Neural cell (in vitro differentiated cells): ENCODE measurements around the gene PLXDC1.

Source experiments
- EP300 ChIP-seq: fragments of 450-650 bp; conservative IDR thresholded peaks from 2 replicates; pipeline ENCODE4 v1.6.1; 2014; ENCODE audit warnings: antibody characterized with exemption, mild to moderate bottlenecking, moderate library complexity; ENCODE audit not compliant: poor library complexity, severe bottlenecking
- EZH2 ChIP-seq: fragments of 200-600, 300-800 bp; shearing (Covaris generic), sonication (generic); IDR thresholded peaks from 2 replicates; pipeline ENCODE4 v1.6.1; 2014; ENCODE audit warnings: antibody characterized with exemption, low read length, borderline replicate concordance, mild to moderate bottlenecking; ENCODE audit not compliant: insufficient read depth, poor library complexity, severe bottlenecking
- MXI1 ChIP-seq: fragments of 450-650 bp; conservative IDR thresholded peaks from 2 replicates; pipeline ENCODE4 v1.6.1; 2014; ENCODE audit warnings: antibody characterized with exemption, mild to moderate bottlenecking; ENCODE audit not compliant: poor library complexity, severe bottlenecking
- POLR2AphosphoS5 ChIP-seq: IDR thresholded peaks from 2 replicates; pipeline ENCODE4 v1.6.1; 2012
- RAD21 ChIP-seq: fragments of 450-650 bp; conservative IDR thresholded peaks from 2 replicates; pipeline ENCODE4 v1.6.1; 2014; ENCODE audit warnings: antibody characterized with exemption, mild to moderate bottlenecking, moderate library complexity
- SMC3 ChIP-seq: fragments of 450-650 bp; conservative IDR thresholded peaks from 2 replicates; pipeline ENCODE4 v1.6.1; 2014; ENCODE audit warnings: antibody characterized with exemption, mild to moderate bottlenecking, moderate library complexity; ENCODE audit not compliant: poor library complexity
- TAF1 ChIP-seq: IDR thresholded peaks from 2 replicates; pipeline ENCODE4 v1.6.1; 2012; ENCODE audit warnings: low read depth
- TF ChIP-seq, protein P1 (sequence below): fragments of 450-650 bp; IDR thresholded peaks from 2 replicates; pipeline ENCODE4 v1.5.1; 2014; ENCODE audit warnings: antibody characterized with exemption, mild to moderate bottlenecking, moderate library complexity; ENCODE audit not compliant: poor library complexity, severe bottlenecking
- TF ChIP-seq, protein P2 (sequence below): IDR thresholded peaks from 2 replicates; pipeline ENCODE4 v1.6.1; 2012; ENCODE audit warnings: borderline replicate concordance

DNA sequence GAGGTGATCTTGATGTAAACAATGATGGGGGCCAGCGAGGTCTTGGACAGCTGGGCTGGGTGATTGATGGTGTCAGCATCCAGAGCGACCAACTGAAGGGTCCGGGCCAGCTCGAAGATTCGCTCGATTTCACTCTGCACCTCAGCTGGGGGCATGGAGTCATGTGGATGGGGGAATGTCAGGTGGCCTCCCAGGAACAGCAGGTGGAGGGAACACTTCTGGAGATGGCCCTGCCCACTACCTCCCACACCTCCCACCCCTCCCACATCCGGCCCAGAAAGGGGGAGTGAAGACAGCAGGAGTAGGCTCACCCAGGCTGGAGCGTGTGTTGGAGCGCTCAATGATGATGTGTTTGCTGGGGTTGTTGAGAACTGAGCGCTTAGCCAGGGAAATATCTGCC, 32.3 kb upstream of the PLXDC1 start:
- TF ChIP-seq POLR2AphosphoS5 (no peak), EZH2 (no peak), EP300 (no peak), RAD21 (no peak), TAF1 (no peak), MXI1 (no peak), SMC3 (no peak)
- TF ChIP-seq, protein P1, sequence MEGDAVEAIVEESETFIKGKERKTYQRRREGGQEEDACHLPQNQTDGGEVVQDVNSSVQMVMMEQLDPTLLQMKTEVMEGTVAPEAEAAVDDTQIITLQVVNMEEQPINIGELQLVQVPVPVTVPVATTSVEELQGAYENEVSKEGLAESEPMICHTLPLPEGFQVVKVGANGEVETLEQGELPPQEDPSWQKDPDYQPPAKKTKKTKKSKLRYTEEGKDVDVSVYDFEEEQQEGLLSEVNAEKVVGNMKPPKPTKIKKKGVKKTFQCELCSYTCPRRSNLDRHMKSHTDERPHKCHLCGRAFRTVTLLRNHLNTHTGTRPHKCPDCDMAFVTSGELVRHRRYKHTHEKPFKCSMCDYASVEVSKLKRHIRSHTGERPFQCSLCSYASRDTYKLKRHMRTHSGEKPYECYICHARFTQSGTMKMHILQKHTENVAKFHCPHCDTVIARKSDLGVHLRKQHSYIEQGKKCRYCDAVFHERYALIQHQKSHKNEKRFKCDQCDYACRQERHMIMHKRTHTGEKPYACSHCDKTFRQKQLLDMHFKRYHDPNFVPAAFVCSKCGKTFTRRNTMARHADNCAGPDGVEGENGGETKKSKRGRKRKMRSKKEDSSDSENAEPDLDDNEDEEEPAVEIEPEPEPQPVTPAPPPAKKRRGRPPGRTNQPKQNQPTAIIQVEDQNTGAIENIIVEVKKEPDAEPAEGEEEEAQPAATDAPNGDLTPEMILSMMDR: no peak
- TF ChIP-seq, protein P2, sequence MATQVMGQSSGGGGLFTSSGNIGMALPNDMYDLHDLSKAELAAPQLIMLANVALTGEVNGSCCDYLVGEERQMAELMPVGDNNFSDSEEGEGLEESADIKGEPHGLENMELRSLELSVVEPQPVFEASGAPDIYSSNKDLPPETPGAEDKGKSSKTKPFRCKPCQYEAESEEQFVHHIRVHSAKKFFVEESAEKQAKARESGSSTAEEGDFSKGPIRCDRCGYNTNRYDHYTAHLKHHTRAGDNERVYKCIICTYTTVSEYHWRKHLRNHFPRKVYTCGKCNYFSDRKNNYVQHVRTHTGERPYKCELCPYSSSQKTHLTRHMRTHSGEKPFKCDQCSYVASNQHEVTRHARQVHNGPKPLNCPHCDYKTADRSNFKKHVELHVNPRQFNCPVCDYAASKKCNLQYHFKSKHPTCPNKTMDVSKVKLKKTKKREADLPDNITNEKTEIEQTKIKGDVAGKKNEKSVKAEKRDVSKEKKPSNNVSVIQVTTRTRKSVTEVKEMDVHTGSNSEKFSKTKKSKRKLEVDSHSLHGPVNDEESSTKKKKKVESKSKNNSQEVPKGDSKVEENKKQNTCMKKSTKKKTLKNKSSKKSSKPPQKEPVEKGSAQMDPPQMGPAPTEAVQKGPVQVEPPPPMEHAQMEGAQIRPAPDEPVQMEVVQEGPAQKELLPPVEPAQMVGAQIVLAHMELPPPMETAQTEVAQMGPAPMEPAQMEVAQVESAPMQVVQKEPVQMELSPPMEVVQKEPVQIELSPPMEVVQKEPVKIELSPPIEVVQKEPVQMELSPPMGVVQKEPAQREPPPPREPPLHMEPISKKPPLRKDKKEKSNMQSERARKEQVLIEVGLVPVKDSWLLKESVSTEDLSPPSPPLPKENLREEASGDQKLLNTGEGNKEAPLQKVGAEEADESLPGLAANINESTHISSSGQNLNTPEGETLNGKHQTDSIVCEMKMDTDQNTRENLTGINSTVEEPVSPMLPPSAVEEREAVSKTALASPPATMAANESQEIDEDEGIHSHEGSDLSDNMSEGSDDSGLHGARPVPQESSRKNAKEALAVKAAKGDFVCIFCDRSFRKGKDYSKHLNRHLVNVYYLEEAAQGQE: no peak
